ENCODE data around the gene PAX2. TPM values are rescaled to one million over a fixed set of nuclear protein-coding genes. Genes with fewer than 3 reads are reported as not detected.

The PAX2 gene
- total RNA-seq, 1 donor from 2014 or later: not detected

- no peaks in the 10 kb centered on the region for H3K36me3 ChIP-seq
- no peak for TF ChIP-seq CTCF (IDR thresholded peaks at IDR 0.05)
- no peaks in the 10 kb centered on the region for H3K9me3 ChIP-seq
- no peak overlapping the region for H3K27ac ChIP-seq
- DNase-seq: no peak
- H3K4me3 ChIP-seq: no peak overlapping the region
- intact Hi-C loops (cut with DNase I): no loop called here
- H3K4me1 ChIP-seq: peaks cover 22% of the 10 kb centered on the region
- peaks cover 98% of the 10 kb centered on the region for H3K27me3 ChIP-seq (ENCODE audit: low read depth)
- ATAC-seq: no peak
Observed at GRCh38 chr10:100725869-100726426, 19.4 kb upstream of the PAX2 start.

GRCh38 chr10:100727808-100728207, 17.6 kb upstream of the PAX2 start:
- no peaks in the 10 kb centered on the region for H3K9me3 ChIP-seq

GRCh38 chr10:100728928-100729861, 16.2 kb upstream of the PAX2 start:
- no peaks in the 10 kb centered on the region for H3K36me3 ChIP-seq
- intact Hi-C loops (cut with DNase I): no loop called here
- peaks cover 96% of the 10 kb centered on the region for H3K27me3 ChIP-seq (ENCODE audit: low read depth)
- DNase-seq (no peak), ATAC-seq (no peak)
- TF ChIP-seq CTCF (IDR thresholded peaks at IDR 0.05): no peak
- no peaks in the 10 kb centered on the region for H3K9me3 ChIP-seq
- peaks cover 27% of the 10 kb centered on the region for H3K4me1 ChIP-seq
- H3K27ac ChIP-seq: no peak overlapping the region
- peak overlapping the region; percentile 25 for H3K4me3 ChIP-seq

More at GRCh38 chr10:100727808-100728207, 17.6 kb upstream of the PAX2 start:
- H3K4me1 ChIP-seq: peaks cover 27% of the 10 kb centered on the region
- no peaks in the 10 kb centered on the region for H3K36me3 ChIP-seq
- DNase-seq (no peak), ATAC-seq (no peak)
- peaks cover 98% of the 10 kb centered on the region for H3K27me3 ChIP-seq (ENCODE audit: low read depth)
- intact Hi-C loops (cut with DNase I): no loop called here
- TF ChIP-seq CTCF (IDR thresholded peaks at IDR 0.05): no peak
- no peak overlapping the region for H3K27ac ChIP-seq
- no peak overlapping the region for H3K4me3 ChIP-seq

GRCh38 chr10:100729862-100730724, 15.3 kb upstream of the PAX2 start:
- ATAC-seq (no peak), DNase-seq (no peak)
- H3K4me1 ChIP-seq: peaks cover 27% of the 10 kb centered on the region
- no peaks in the 10 kb centered on the region for H3K36me3 ChIP-seq
- H3K27me3 ChIP-seq (ENCODE audit: low read depth): peaks cover 96% of the 10 kb centered on the region
- H3K4me3 ChIP-seq: peak overlapping the region; percentile 25
- TF ChIP-seq CTCF (IDR thresholded peaks at IDR 0.05): no peak
- no peaks in the 10 kb centered on the region for H3K9me3 ChIP-seq
- no peak overlapping the region for H3K27ac ChIP-seq
- intact Hi-C loops (cut with DNase I): no loop called here

- Histone ChIP-seq H3K27ac (no peak overlapping the region), H3K4me1 (peaks cover 27% of the 10 kb centered on the region), H3K36me3 (no peaks in the 10 kb centered on the region), H3K4me3 (peak overlapping the region; percentile 25), H3K27me3 (ENCODE audit: low read depth) (peaks cover 96% of the 10 kb centered on the region), H3K9me3 (no peaks in the 10 kb centered on the region)
- intact Hi-C loops (cut with DNase I): no loop called here
- no peak for DNase-seq
- ATAC-seq: peak; percentile 58 to 68
- TF ChIP-seq CTCF (IDR thresholded peaks at IDR 0.05): no peak
Observed at GRCh38 chr10:100730725-100731406, 14.5 kb upstream of the PAX2 start.

All from lower lobe of right lung (tissue), 2 donors.